Posterior vena cava (tissue), 2 donors: ENCODE results near the gene TBRG4. TPM values are rescaled to one million over a fixed set of nuclear protein-coding genes. Genes with fewer than 3 reads are reported as not detected.
A peak's percentile ranks its signal among the peaks of the same experiment; 100 is the strongest.

Source experiments
- DNase-seq: peaks from one replicate; pipeline ENCODE4 v3.0.0-alpha.2; 2020; ENCODE audit warnings: low spot score
- intact Hi-C, 2 donors: fragments of 100-400 bp; cut with DNase I; formaldehyde crosslinking; loops; one replicate each; pipeline versions ENCODE4 v1.14.1 to v1.14.2; 2022 to 2023
- total RNA-seq, 2 donors: library from RNA; stranded (reverse); fragmentation: NEBNext Ultra II Directional; extraction: Animal tissue kit (Norgen Biotek cat#: 25700); gene quantifications; one replicate each; pipeline ENCODE4 v1.2.1, GENCODE V29; 2021
- donor health status: DM: yes; HTN: yes; CAD: no.
- donor health status: DM: yes; HTN: yes; CAD: no.

The TBRG4 gene
- total RNA-seq, 2 donors from 2014 or later = 32.5 to 35.1 TPM

GRCh38 chr7:45147858-45148652 is 36.6 kb upstream of the TBRG4 start:
- intact Hi-C loops = no loop called here
- peak; percentile 75 for DNase-seq

- intact Hi-C loops = no loop called here
Observed at GRCh38 chr7:45146531-45147379, 35.3 kb upstream of the TBRG4 start.

GRCh38 chr7:45145881-45146280 is 34.4 kb upstream of the TBRG4 start:
- intact Hi-C loops = no loop called here
- peak; percentile 62 for DNase-seq

More at GRCh38 chr7:45146531-45147379, 35.3 kb upstream of the TBRG4 start:
- peak; percentile 77 for DNase-seq

- intact Hi-C loops = no loop called here
- DNase-seq = peak; percentile 17
Observed at GRCh38 chr7:45143616-45144015, 32.1 kb upstream of the TBRG4 start.

GRCh38 chr7:45140827-45141226 is 29.3 kb upstream of the TBRG4 start:
- intact Hi-C loops = no loop called here
- DNase-seq = peak; percentile 4

GRCh38 chr7:45138433-45139267 is 27.2 kb upstream of the TBRG4 start:
- DNase-seq = no peak
- intact Hi-C loops = loop anchor here (10.0 kb wide), 3 partner anchors 164 to 284 kb away; partner anchors contain the start of gene MYO1G (in 1 of the 2)

GRCh38 chr7:45136106-45137060 is 24.9 kb upstream of the TBRG4 start:
- intact Hi-C loops = loop anchor here (10.0 kb wide), 3 partner anchors 162 to 282 kb away; partner anchors contain the start of gene MYO1G (in 1 of the 2)

GRCh38 chr7:45133877-45134276 is 22.4 kb upstream of the TBRG4 start:
- intact Hi-C loops = loop anchor here (10.0 kb wide), 3 partner anchors 159 to 279 kb away; partner anchors contain the start of gene MYO1G (in 1 of the 2)
- DNase-seq = peak; percentile 57

More at GRCh38 chr7:45136106-45137060, 24.9 kb upstream of the TBRG4 start:
- peak; percentile 78 for DNase-seq

GRCh38 chr7:45133352-45133751 is 21.9 kb upstream of the TBRG4 start:
- DNase-seq = peak; percentile 20
- intact Hi-C loops = loop anchor here (10.0 kb wide), 3 partner anchors 159 to 279 kb away; partner anchors contain the start of gene MYO1G (in 1 of the 2)

- intact Hi-C loops = loop anchor here (10.0 kb wide), 3 partner anchors 158 to 278 kb away; partner anchors contain the start of gene MYO1G (in 1 of the 2)
- DNase-seq = peak; percentile 36
Observed at GRCh38 chr7:45132708-45133320, 21.3 kb upstream of the TBRG4 start.

GRCh38 chr7:45131891-45132290 is 20.4 kb upstream of the TBRG4 start:
- intact Hi-C loops = loop anchor here (10.0 kb wide), 3 partner anchors 157 to 277 kb away; partner anchors contain the start of gene MYO1G (in 1 of the 2)
- DNase-seq = peak; percentile 61

- intact Hi-C loops = loop anchor here (10.0 kb wide), 3 partner anchors 156 to 276 kb away; partner anchors contain the start of gene MYO1G (in 1 of the 2)
- peak; percentile 76 for DNase-seq
Observed at GRCh38 chr7:45130910-45131309, 19.4 kb upstream of the TBRG4 start.

GRCh38 chr7:45129906-45130305 is 18.4 kb upstream of the TBRG4 start:
- peak; percentile 69 for DNase-seq
- intact Hi-C loops = loop anchor here (10.0 kb wide), 3 partner anchors 155 to 275 kb away; partner anchors contain the start of gene MYO1G (in 1 of the 2)

- intact Hi-C loops = no loop called here
- DNase-seq = peak; percentile 67
Observed at GRCh38 chr7:45129181-45129800, 17.8 kb upstream of the TBRG4 start.

- peak; percentile 40 for DNase-seq
- intact Hi-C loops = no loop called here
Observed at GRCh38 chr7:45126920-45127319, 15.4 kb upstream of the TBRG4 start.

- intact Hi-C loops = no loop called here
- DNase-seq = peak; percentile 57
Observed at GRCh38 chr7:45126201-45126600, 14.7 kb upstream of the TBRG4 start.
